Urinary bladder (tissue), 4 donors: Measurements from ENCODE around the gene SSRP1. TPM values are rescaled to one million over a fixed set of nuclear protein-coding genes. Genes with fewer than 3 reads are reported as not detected.

ENCODE experiments used
- DNase-seq: peaks from one replicate; pipeline ENCODE4 v3.0.0-alpha.2; 2015; ENCODE audit errors: extremely low spot score
- H3K27ac ChIP-seq: one replicate; pipeline ENCODE4 v1.5.1; 2013; ENCODE audit warnings: low read depth, mild to moderate bottlenecking, moderate library complexity
- H3K36me3 ChIP-seq: one replicate; pipeline ENCODE4 v1.6.1; 2013; ENCODE audit warnings: mild to moderate bottlenecking, moderate library complexity; ENCODE audit not compliant: insufficient read depth
- H3K4me1 ChIP-seq: one replicate; pipeline ENCODE4 v1.6.1; 2013; ENCODE audit warnings: mild to moderate bottlenecking, moderate library complexity; ENCODE audit not compliant: insufficient read depth
- H3K4me3 ChIP-seq: one replicate; pipeline ENCODE4 v1.5.1; 2013; ENCODE audit warnings: low read depth, low read length
- WGBS: extraction: QIAGEN DNeasy Blood & Tissue Kit; methylation state at CpG from one replicate; pipeline ENCODE4 v1.1.7; 2013; 5-methylcytosine and 5-hydroxymethylcytosine counted together
- polyA plus RNA-seq: library from polyadenylated mRNA; stranded (reverse); fragments of 200-250 nt; gene quantifications from one replicate; pipeline ENCODE4 v1.2.3, GENCODE V29; 2013
- total RNA-seq: library from RNA; depleted of rRNA; stranded (reverse); fragments of >200 nt; gene quantifications from one replicate; pipeline ENCODE4 v1.2.3, GENCODE V29; 2014
- donor health status: healthy with polysubstance abuse.
- donor health status: healthy.

SSRP1 gene
- total and polyA plus RNA-seq, 2 donors = 32.3 to 79.4 TPM

GRCh38 chr11:57312511-57313021, 23.1 kb downstream of the SSRP1 start:
- H3K4me1 ChIP-seq = peaks cover 3% of the 10 kb centered on the region
- peaks cover 2% of the 10 kb centered on the region for H3K36me3 ChIP-seq
- peak overlapping the region; percentile 46 for H3K27ac ChIP-seq
- no peak overlapping the region for H3K4me3 ChIP-seq
- no peak for DNase-seq
- 86% methylated on average over 10 of the region's 10 CpGs for WGBS

- peaks cover 3% of the 10 kb centered on the region for H3K4me1 ChIP-seq
- WGBS = 3% methylated on average over 31 of the region's 31 CpGs
- DNase-seq = peak; percentile 67
- H3K36me3 ChIP-seq = peaks cover 2% of the 10 kb centered on the region
- H3K27ac ChIP-seq = peak overlapping the region; percentile 77
- peak overlapping the region; percentile 32 for H3K4me3 ChIP-seq
Measured at GRCh38 chr11:57311109-57311936, 24.4 kb downstream of the SSRP1 start.

GRCh38 chr11:57310630-57311086, 25.0 kb downstream of the SSRP1 start:
- no peak for DNase-seq
- H3K27ac ChIP-seq = peak overlapping the region; percentile 57
- H3K4me3 ChIP-seq = peak overlapping the region; percentile 32
- 34% methylated on average over 6 of the region's 6 CpGs for WGBS
- H3K36me3 ChIP-seq = peaks cover 2% of the 10 kb centered on the region
- peaks cover 3% of the 10 kb centered on the region for H3K4me1 ChIP-seq

- Histone ChIP-seq H3K27ac (no peak overlapping the region), H3K4me3 (no peak overlapping the region), H3K4me1 (peaks cover 3% of the 10 kb centered on the region), H3K36me3 (peaks cover 2% of the 10 kb centered on the region)
- DNase-seq = no peak
- WGBS = 75% methylated on average over 6 of the region's 6 CpGs
Measured at GRCh38 chr11:57310091-57310490, 25.6 kb downstream of the SSRP1 start.

- no peak for DNase-seq
- H3K4me3 ChIP-seq = no peak overlapping the region
- H3K27ac ChIP-seq = peak overlapping the region; percentile 44
- H3K4me1 ChIP-seq = peaks cover 3% of the 10 kb centered on the region
- WGBS = 89% methylated on average over 24 of the region's 24 CpGs
- H3K36me3 ChIP-seq = no peaks in the 10 kb centered on the region
Measured at GRCh38 chr11:57309106-57310059, 26.3 kb downstream of the SSRP1 start.

- H3K4me3 ChIP-seq = no peak overlapping the region
- DNase-seq = no peak
- H3K36me3 ChIP-seq = no peaks in the 10 kb centered on the region
- peaks cover 3% of the 10 kb centered on the region for H3K4me1 ChIP-seq
- WGBS = 89% methylated on average over 10 of the region's 10 CpGs
- peak overlapping the region; percentile 44 for H3K27ac ChIP-seq
Measured at GRCh38 chr11:57308426-57309060, 27.1 kb downstream of the SSRP1 start.

GRCh38 chr11:57307666-57308270, 27.9 kb downstream of the SSRP1 start:
- DNase-seq = no peak
- no peaks in the 10 kb centered on the region for H3K36me3 ChIP-seq
- no peak overlapping the region for H3K4me3 ChIP-seq
- H3K27ac ChIP-seq = no peak overlapping the region
- WGBS = 73% methylated on average over 7 of the region's 7 CpGs
- peaks cover 3% of the 10 kb centered on the region for H3K4me1 ChIP-seq

GRCh38 chr11:57306940-57307565, 28.6 kb downstream of the SSRP1 start:
- 70% methylated on average over 9 of the region's 9 CpGs for WGBS
- Histone ChIP-seq H3K4me3 (no peak overlapping the region), H3K27ac (no peak overlapping the region), H3K36me3 (peaks cover 2% of the 10 kb centered on the region), H3K4me1 (peaks cover 3% of the 10 kb centered on the region)
- no peak for DNase-seq

GRCh38 chr11:57306161-57306876, 29.4 kb downstream of the SSRP1 start:
- H3K4me1 ChIP-seq = peaks cover 3% of the 10 kb centered on the region

GRCh38 chr11:57305523-57305922, 30.2 kb downstream of the SSRP1 start:
- Histone ChIP-seq H3K27ac (no peak overlapping the region), H3K4me1 (peaks cover 3% of the 10 kb centered on the region), H3K4me3 (no peak overlapping the region), H3K36me3 (peaks cover 5% of the 10 kb centered on the region)
- no peak for DNase-seq
- 93% methylated on average over 8 of the region's 8 CpGs for WGBS

More at GRCh38 chr11:57306161-57306876, 29.4 kb downstream of the SSRP1 start:
- no peak overlapping the region for H3K27ac ChIP-seq
- DNase-seq = no peak
- no peak overlapping the region for H3K4me3 ChIP-seq
- WGBS = 86% methylated on average over 15 of the region's 15 CpGs
- H3K36me3 ChIP-seq = peaks cover 5% of the 10 kb centered on the region

- 82% methylated on average over 8 of the region's 8 CpGs for WGBS
- no peak overlapping the region for H3K4me3 ChIP-seq
- H3K36me3 ChIP-seq = peaks cover 5% of the 10 kb centered on the region
- DNase-seq = no peak
- peak overlapping the region; percentile 38 for H3K27ac ChIP-seq
- no peaks in the 10 kb centered on the region for H3K4me1 ChIP-seq
Measured at GRCh38 chr11:57303990-57304579, 31.6 kb downstream of the SSRP1 start.
